Psoas muscle (tissue), 8 donors: ENCODE results near the gene ATG4D. TPM values are rescaled to one million over a fixed set of nuclear protein-coding genes. Genes with fewer than 3 reads are reported as not detected.

Experiments
- ATAC-seq, 4 donors: fragments of 200-7000 bp; cut with Tn5 transposase; one replicate each; pipeline ENCODE4 v1.9.1; 2020; ENCODE audit warnings: moderate library complexity in 3 of 4, mild to moderate bottlenecking in 2 of 4
- DNase-seq, 2 donors: peaks; one replicate each; pipeline ENCODE4 v3.0.0-alpha.2; 2020
- H3K27ac ChIP-seq: fragments of 200-600 bp; one replicate; pipeline ENCODE4 v1.8.0; 2022
- H3K27me3 ChIP-seq, 3 donors: fragments of 200-600 bp in 1 of 3; one replicate each; pipeline versions ENCODE4 v1.6.1 to v1.8.0; 2013 to 2022; ENCODE audit warnings: low read length in 2 of 3, mild to moderate bottlenecking in 2 of 3, moderate library complexity in 1 of 3; ENCODE audit not compliant: insufficient read depth in 3 of 3
- H3K36me3 ChIP-seq, 2 donors: fragments of 200-600 bp in 1 of 2; one replicate each; pipeline versions ENCODE4 v1.6.1 to v1.8.0; 2013 to 2022; ENCODE audit warnings: low read depth in 1 of 2, mild to moderate bottlenecking in 1 of 2, moderate library complexity in 1 of 2; ENCODE audit not compliant: insufficient read depth in 1 of 2
- H3K4me1 ChIP-seq: fragments of 200-600 bp; one replicate; pipeline ENCODE4 v1.8.0; 2022
- H3K4me3 ChIP-seq: fragments of 200-600 bp; one replicate; pipeline ENCODE4 v1.8.0; 2022; ENCODE audit warnings: mild to moderate bottlenecking
- H3K9me3 ChIP-seq: fragments of 200-600 bp; one replicate; pipeline ENCODE4 v1.8.0; 2022
- WGBS, 3 donors: extraction: QIAGEN DNeasy Blood & Tissue Kit; methylation state at CpG; one replicate each; pipeline versions ENCODE4 v1.1.6 to v1.1.7; 2013; 5-methylcytosine and 5-hydroxymethylcytosine counted together
- intact Hi-C, 2 donors: fragments of 100-400 bp; cut with DNase I; formaldehyde crosslinking; loops; one replicate each; pipeline versions ENCODE4 v1.11.0 to v1.14.2; 2022
- polyA plus RNA-seq, 3 donors: library from polyadenylated mRNA; stranded (reverse); fragments of 200-250 nt; gene quantifications; one replicate each; pipeline ENCODE4 v1.2.3, GENCODE V29; 2013
- total RNA-seq, 4 donors: library from RNA; stranded (reverse); fragmentation: NEBNext Ultra II Directional in 2 of 4; extraction: Animal tissue kit (Norgen Biotek cat#: 25700) in 2 of 4; gene quantifications; one replicate each; pipeline versions ENCODE4 v1.2.1 to v1.2.4, GENCODE V29; 2021 to 2023
- TF ChIP-seq, protein P1 (sequence below): fragments of 200-600 bp; IDR thresholded peaks from one replicate; pipeline ENCODE4 v1.8.0; 2022; ENCODE audit warnings: antibody characterized with exemption
- donor health status: healthy with polysubstance abuse.
- donor health status: DM: no; HTN: no; CAD: no; lungs with moderate emphysema.
- donor health status: Bipolar disorder and iron deficiency.
- donor health status: healthy.
- donor health status: DM: yes; HTN: yes; CAD: no.
- donor health status: DM: no; HTN: no; CAD: no.
- donor health status: DM: no; HTN: no; CAD: no.
- donor health status: DM: yes; HTN: yes; CAD: no.

ATG4D gene
- total and polyA plus RNA-seq, 7 donors, result 42.5 to 95.7 (median 65.8) TPM

- no peaks in the 10 kb centered on the region for H3K9me3 ChIP-seq
- H3K27me3 ChIP-seq, result no peaks in the 10 kb centered on the region
- H3K4me3 ChIP-seq, result peak overlapping the region; percentile 100
- ATAC-seq, result peak; percentile 98 to 100 (median 98)
- TF ChIP-seq, protein P1, sequence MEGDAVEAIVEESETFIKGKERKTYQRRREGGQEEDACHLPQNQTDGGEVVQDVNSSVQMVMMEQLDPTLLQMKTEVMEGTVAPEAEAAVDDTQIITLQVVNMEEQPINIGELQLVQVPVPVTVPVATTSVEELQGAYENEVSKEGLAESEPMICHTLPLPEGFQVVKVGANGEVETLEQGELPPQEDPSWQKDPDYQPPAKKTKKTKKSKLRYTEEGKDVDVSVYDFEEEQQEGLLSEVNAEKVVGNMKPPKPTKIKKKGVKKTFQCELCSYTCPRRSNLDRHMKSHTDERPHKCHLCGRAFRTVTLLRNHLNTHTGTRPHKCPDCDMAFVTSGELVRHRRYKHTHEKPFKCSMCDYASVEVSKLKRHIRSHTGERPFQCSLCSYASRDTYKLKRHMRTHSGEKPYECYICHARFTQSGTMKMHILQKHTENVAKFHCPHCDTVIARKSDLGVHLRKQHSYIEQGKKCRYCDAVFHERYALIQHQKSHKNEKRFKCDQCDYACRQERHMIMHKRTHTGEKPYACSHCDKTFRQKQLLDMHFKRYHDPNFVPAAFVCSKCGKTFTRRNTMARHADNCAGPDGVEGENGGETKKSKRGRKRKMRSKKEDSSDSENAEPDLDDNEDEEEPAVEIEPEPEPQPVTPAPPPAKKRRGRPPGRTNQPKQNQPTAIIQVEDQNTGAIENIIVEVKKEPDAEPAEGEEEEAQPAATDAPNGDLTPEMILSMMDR, result no peak
- WGBS, 3 donors, result 0 to 1% (median 0%) methylated on average over 35 to 76 of the region's 76 CpGs
- intact Hi-C loops, result no loop called here
- H3K36me3 ChIP-seq, result no peaks in the 10 kb centered on the region
- peaks cover 16% of the 10 kb centered on the region for H3K4me1 ChIP-seq
- peak; percentile 89 to 91 for DNase-seq
- H3K27ac ChIP-seq, result peak overlapping the region; percentile 81
These were observed 58.8 kb downstream of the ATG4D start for GRCh38 chr19:10602330-10603083.

Other genes with a start within 250 kb of the ATG4D start
- 1 to 10 TPM in 1 of 4 donors, under 1 TPM in 2, not detected in 1; 0.59 to 2.9 (median 0.69) TPM for gene ZGLP1, start 234.1 kb upstream of the ATG4D start, total RNA-seq
- 1 to 10 TPM in 1 of 3 donors, under 1 TPM in 2; 0.69 to 1.6 (median 1.00) TPM for gene ZGLP1, start 234.1 kb upstream of the ATG4D start, polyA plus RNA-seq
- 10 to 100 TPM; 16.0 to 21.8 (median 18.3) TPM for gene FDX2, start 227.9 kb upstream of the ATG4D start, total RNA-seq
- gene FDX2, start 227.9 kb upstream of the ATG4D start, polyA plus RNA-seq, result 10 to 100 TPM; 30.7 to 52.5 (median 39.6) TPM
- gene RAVER1, start 210.4 kb upstream of the ATG4D start, total RNA-seq, result 10 to 100 TPM in 2 of 4 donors, 1 to 10 TPM in 2; 7.9 to 11.2 (median 9.9) TPM
- gene RAVER1, start 210.4 kb upstream of the ATG4D start, polyA plus RNA-seq, result 1 to 10 TPM; 4.3 to 8.2 (median 4.8) TPM
- 10 to 100 TPM in 1 of 4 donors, 1 to 10 TPM in 3; 6.4 to 10.1 (median 8.1) TPM for gene ICAM3, start 204.3 kb upstream of the ATG4D start, total RNA-seq
- 10 to 100 TPM in 1 of 3 donors, 1 to 10 TPM in 2; 7.8 to 10.1 (median 9.2) TPM for gene ICAM3, start 204.3 kb upstream of the ATG4D start, polyA plus RNA-seq
- 10 to 100 TPM; 37.1 to 57.6 (median 40.4) TPM for gene TYK2, start 163.3 kb upstream of the ATG4D start, total RNA-seq
- gene TYK2, start 163.3 kb upstream of the ATG4D start, polyA plus RNA-seq, result 10 to 100 TPM; 40.7 to 58.8 (median 41.7) TPM
- gene CDC37, start 140.4 kb upstream of the ATG4D start, total RNA-seq, result 100 to 1,000 TPM; 165 to 182 (median 171) TPM
- gene CDC37, start 140.4 kb upstream of the ATG4D start, polyA plus RNA-seq, result 100 to 1,000 TPM; 208 to 268 (median 234) TPM
- gene PDE4A, start 123.4 kb upstream of the ATG4D start, total RNA-seq, result 10 to 100 TPM in 3 of 4 donors, 1 to 10 TPM in 1; 7.9 to 29.0 (median 16.8) TPM
- gene PDE4A, start 123.4 kb upstream of the ATG4D start, polyA plus RNA-seq, result 10 to 100 TPM in 2 of 3 donors, 1 to 10 TPM in 1; 4.1 to 15.1 (median 11.5) TPM
- 100 to 1,000 TPM; 109 to 208 (median 169) TPM for gene KEAP1, start 40.5 kb upstream of the ATG4D start, total RNA-seq
- gene KEAP1, start 40.5 kb upstream of the ATG4D start, polyA plus RNA-seq, result 100 to 1,000 TPM; 154 to 242 (median 205) TPM
- under 1 TPM; 0.15 to 0.30 (median 0.17) TPM for gene S1PR5, start 26.5 kb upstream of the ATG4D start, total RNA-seq
- under 1 TPM; 0.07 to 0.12 (median 0.08) TPM for gene S1PR5, start 26.5 kb upstream of the ATG4D start, polyA plus RNA-seq
- 10 to 100 TPM; 17.3 to 20.6 (median 20.3) TPM for gene KRI1, start 22.1 kb downstream of the ATG4D start, total RNA-seq
- gene KRI1, start 22.1 kb downstream of the ATG4D start, polyA plus RNA-seq, result 10 to 100 TPM; 14.8 to 21.6 (median 20.1) TPM
- 10 to 100 TPM in 3 of 4 donors, 1 to 10 TPM in 1; 6.1 to 13.1 (median 11.8) TPM for gene CDKN2D, start 25.1 kb downstream of the ATG4D start, total RNA-seq
- gene CDKN2D, start 25.1 kb downstream of the ATG4D start, polyA plus RNA-seq, result 10 to 100 TPM; 18.0 to 29.2 (median 22.7) TPM
- not detected for gene AP1M2, start 43.4 kb downstream of the ATG4D start, total RNA-seq
- gene AP1M2, start 43.4 kb downstream of the ATG4D start, polyA plus RNA-seq, result under 1 TPM in 1 of 3 donors, not detected in 2; 0.13 TPM
- gene SLC44A2, start 81.6 kb downstream of the ATG4D start, total RNA-seq, result 100 to 1,000 TPM in 1 of 4 donors, 10 to 100 TPM in 3; 73.8 to 104 (median 83.8) TPM
- 10 to 100 TPM; 36.3 to 73.4 (median 63.2) TPM for gene SLC44A2, start 81.6 kb downstream of the ATG4D start, polyA plus RNA-seq
- 100 to 1,000 TPM; 112 to 189 (median 157) TPM for gene ILF3, start 110.4 kb downstream of the ATG4D start, total RNA-seq
- 100 to 1,000 TPM in 2 of 3 donors, 10 to 100 TPM in 1; 70.6 to 148 (median 139) TPM for gene ILF3, start 110.4 kb downstream of the ATG4D start, polyA plus RNA-seq
- 10 to 100 TPM; 24.7 to 28.8 (median 27.1) TPM for gene QTRT1, start 157.5 kb downstream of the ATG4D start, total RNA-seq
- 10 to 100 TPM; 15.9 to 33.4 (median 28.6) TPM for gene QTRT1, start 157.5 kb downstream of the ATG4D start, polyA plus RNA-seq
- 100 to 1,000 TPM; 117 to 143 (median 130) TPM for gene DNM2, start 174.2 kb downstream of the ATG4D start, total RNA-seq
- gene DNM2, start 174.2 kb downstream of the ATG4D start, polyA plus RNA-seq, result 100 to 1,000 TPM in 1 of 3 donors, 10 to 100 TPM in 2; 70.6 to 149 (median 74.1) TPM